Endothelial cell of umbilical vein (primary cell): ENCODE data around the gene TNFRSF1A.

Experiments used
- EZH2 ChIP-seq: IDR thresholded peaks from 2 replicates; pipeline ENCODE4 v1.6.1; 2012; ENCODE audit warnings: borderline replicate concordance, low read depth, mild to moderate bottlenecking, moderate library complexity, low read length, inconsistent platforms; ENCODE audit not compliant: severe bottlenecking
- FOS ChIP-seq: IDR thresholded peaks from 2 replicates; pipeline ENCODE4 v1.6.1; 2011; ENCODE audit warnings: mild to moderate bottlenecking, low read length, moderate library complexity, borderline replicate concordance; ENCODE audit not compliant: insufficient read depth
- JUN ChIP-seq: IDR thresholded peaks from 2 replicates; pipeline ENCODE4 v1.6.1; 2011; ENCODE audit warnings: borderline replicate concordance, low read depth; ENCODE audit not compliant: insufficient read length, insufficient read depth
- MYC ChIP-seq: IDR thresholded peaks from one replicate; pipeline ENCODE4 v1.6.1; 2011; ENCODE audit warnings: mild to moderate bottlenecking, low read depth, low read length
- POLR2A ChIP-seq: IDR thresholded peaks from 2 replicates; pipeline ENCODE4 v1.6.1; 2012; ENCODE audit warnings: low read depth, mild to moderate bottlenecking, control low read depth, low read length
- POLR2AphosphoS5 ChIP-seq: IDR thresholded peaks from 2 replicates; pipeline ENCODE4 v1.6.1; 2012; ENCODE audit warnings: low read depth, mild to moderate bottlenecking, control low read depth, low read length, moderate library complexity; ENCODE audit not compliant: insufficient read depth
- TF ChIP-seq, protein P1 (sequence below), 2 donors: IDR thresholded peaks; 1 replicate in 1 of 2; 2 replicates in 1 of 2; pipeline ENCODE4 v1.5.1; 2011; ENCODE audit warnings: low read length in 2 of 2, mild to moderate bottlenecking in 2 of 2, moderate library complexity in 2 of 2, control low read depth in 1 of 2, inconsistent platforms in 1 of 2, low read depth in 1 of 2; ENCODE audit not compliant: insufficient read depth in 1 of 2; ENCODE audit errors: extremely low read depth in 1 of 2
- TF ChIP-seq, protein P2 (sequence below): IDR thresholded peaks from 2 replicates; pipeline ENCODE4 v1.6.1; 2011; ENCODE audit not compliant: insufficient read depth, insufficient read length

DNA sequence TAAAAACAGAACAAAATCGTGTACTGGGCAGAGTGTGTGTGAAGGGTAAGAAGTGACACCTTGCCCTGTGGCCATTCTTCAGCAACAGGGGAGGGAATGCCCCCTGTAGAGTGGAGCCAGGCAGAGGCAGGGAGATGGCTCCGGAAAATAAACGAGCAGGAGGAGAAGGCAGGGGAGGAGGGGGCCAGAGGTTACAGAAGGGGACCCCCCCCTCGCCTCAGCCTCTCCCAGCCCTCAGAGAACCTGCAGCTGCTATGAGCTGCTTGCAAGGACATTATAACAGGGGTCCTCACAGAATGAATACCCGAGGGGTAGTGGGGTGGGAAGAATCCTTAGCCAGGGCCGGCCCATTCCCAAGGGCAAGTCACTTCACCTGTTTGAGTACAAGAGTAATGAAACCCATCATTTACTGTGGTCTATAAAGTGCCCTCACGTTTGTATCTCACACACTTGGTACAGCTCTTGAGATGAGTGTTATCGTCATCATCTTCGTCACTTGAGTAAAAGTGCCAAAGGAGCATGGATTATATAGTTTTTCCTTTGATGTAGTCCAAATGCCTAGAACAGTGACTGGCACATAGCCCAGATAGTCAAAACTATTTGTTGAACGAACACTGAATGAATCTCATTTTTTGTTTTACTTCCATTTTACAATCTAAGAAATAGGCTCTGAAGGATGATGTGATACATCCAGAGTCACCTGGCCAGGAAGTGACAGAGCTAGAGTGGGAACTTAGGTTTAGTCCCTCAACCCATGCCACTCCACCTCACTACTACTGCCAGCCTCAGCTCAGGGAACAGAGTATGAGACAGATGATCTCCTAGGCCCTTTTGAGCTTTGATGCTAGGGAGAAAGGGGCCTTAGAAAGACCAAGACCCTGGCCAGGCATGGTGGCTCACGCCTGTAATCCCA lies 19.0 kb upstream of the TNFRSF1A start:
- TF ChIP-seq, protein P1, sequence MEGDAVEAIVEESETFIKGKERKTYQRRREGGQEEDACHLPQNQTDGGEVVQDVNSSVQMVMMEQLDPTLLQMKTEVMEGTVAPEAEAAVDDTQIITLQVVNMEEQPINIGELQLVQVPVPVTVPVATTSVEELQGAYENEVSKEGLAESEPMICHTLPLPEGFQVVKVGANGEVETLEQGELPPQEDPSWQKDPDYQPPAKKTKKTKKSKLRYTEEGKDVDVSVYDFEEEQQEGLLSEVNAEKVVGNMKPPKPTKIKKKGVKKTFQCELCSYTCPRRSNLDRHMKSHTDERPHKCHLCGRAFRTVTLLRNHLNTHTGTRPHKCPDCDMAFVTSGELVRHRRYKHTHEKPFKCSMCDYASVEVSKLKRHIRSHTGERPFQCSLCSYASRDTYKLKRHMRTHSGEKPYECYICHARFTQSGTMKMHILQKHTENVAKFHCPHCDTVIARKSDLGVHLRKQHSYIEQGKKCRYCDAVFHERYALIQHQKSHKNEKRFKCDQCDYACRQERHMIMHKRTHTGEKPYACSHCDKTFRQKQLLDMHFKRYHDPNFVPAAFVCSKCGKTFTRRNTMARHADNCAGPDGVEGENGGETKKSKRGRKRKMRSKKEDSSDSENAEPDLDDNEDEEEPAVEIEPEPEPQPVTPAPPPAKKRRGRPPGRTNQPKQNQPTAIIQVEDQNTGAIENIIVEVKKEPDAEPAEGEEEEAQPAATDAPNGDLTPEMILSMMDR (IDR thresholded peaks at IDR 0.05; ENCODE audit: extremely low read depth in 1 of 2, insufficient read depth in 1 of 2, low read depth in 1 of 2, low read length in 2 of 2) = no peak
- TF ChIP-seq POLR2A (no peak), EZH2 (no peak), POLR2AphosphoS5 (no peak), JUN (no peak), MYC (no peak), FOS (no peak)
- TF ChIP-seq, protein P2, sequence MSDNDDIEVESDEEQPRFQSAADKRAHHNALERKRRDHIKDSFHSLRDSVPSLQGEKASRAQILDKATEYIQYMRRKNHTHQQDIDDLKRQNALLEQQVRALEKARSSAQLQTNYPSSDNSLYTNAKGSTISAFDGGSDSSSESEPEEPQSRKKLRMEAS = no peak
